H9 (cell line): ENCODE measurements around the gene MPST. TPM values are rescaled to one million over a fixed set of nuclear protein-coding genes. Genes with fewer than 3 reads are reported as not detected.

Experiments
- DNase-seq: peaks from one replicate; pipeline ENCODE4 v3.0.0-alpha.2; 2017
- H2AFZ ChIP-seq: one replicate; pipeline ENCODE4 v1.6.1; 2013; ENCODE audit warnings: mild to moderate bottlenecking, low read length, control low read depth, moderate library complexity
- H2AK5ac ChIP-seq: 2 replicates; pipeline ENCODE4 v1.6.1; 2013; ENCODE audit warnings: low read length, control low read depth, mixed read lengths; ENCODE audit not compliant: insufficient read length
- H2BK120ac ChIP-seq: one replicate; pipeline ENCODE4 v1.6.1; 2013; ENCODE audit warnings: low read depth, mild to moderate bottlenecking, low read length, control low read depth, inconsistent platforms; ENCODE audit not compliant: poor library complexity, severe bottlenecking
- H2BK12ac ChIP-seq: 2 replicates; pipeline ENCODE4 v1.6.1; 2013; ENCODE audit warnings: low read length, control low read depth, mixed read lengths, low read depth; ENCODE audit not compliant: insufficient read length
- H2BK15ac ChIP-seq: 2 replicates; pipeline ENCODE4 v1.6.1; 2013; ENCODE audit warnings: low read depth, low read length, control low read depth
- H2BK20ac ChIP-seq: one replicate; pipeline ENCODE4 v1.6.1; 2013; ENCODE audit warnings: low read depth, mild to moderate bottlenecking, low read length, control low read depth, inconsistent platforms; ENCODE audit not compliant: poor library complexity, severe bottlenecking
- H2BK5ac ChIP-seq: 2 replicates; pipeline ENCODE4 v1.6.1; 2013; ENCODE audit warnings: low read length, control low read depth, mixed read lengths; ENCODE audit not compliant: insufficient read length
- H3K14ac ChIP-seq: 2 replicates; pipeline ENCODE4 v1.6.1; 2013; ENCODE audit warnings: low read length, control low read depth; ENCODE audit not compliant: insufficient read depth
- H3K18ac ChIP-seq: 2 replicates; pipeline ENCODE4 v1.6.1; 2013; ENCODE audit warnings: low read depth, mild to moderate bottlenecking, mixed read lengths, low read length, control low read depth; ENCODE audit not compliant: insufficient read length
- H3K23ac ChIP-seq: 2 replicates; pipeline ENCODE4 v1.6.1; 2013; ENCODE audit warnings: low read length, control low read depth, mixed read lengths, low read depth; ENCODE audit not compliant: insufficient read length
- H3K23me2 ChIP-seq: 2 replicates; pipeline ENCODE4 v1.6.1; 2013; ENCODE audit warnings: low read depth, mild to moderate bottlenecking, mixed read lengths, low read length, control low read depth; ENCODE audit not compliant: insufficient read length, poor library complexity, severe bottlenecking
- H3K27ac ChIP-seq: 2 replicates; pipeline ENCODE4 v1.5.1; 2013; ENCODE audit warnings: low read length, control low read depth, mixed read lengths, low read depth; ENCODE audit not compliant: insufficient read length
- H3K27me3 ChIP-seq: 2 replicates; pipeline ENCODE4 v1.6.1; 2013; ENCODE audit warnings: low read length, control low read depth, inconsistent platforms; ENCODE audit not compliant: insufficient read depth
- H3K4ac ChIP-seq: 2 replicates; pipeline ENCODE4 v1.6.1; 2013; ENCODE audit warnings: low read depth, mild to moderate bottlenecking, control low read depth, inconsistent platforms, low read length, moderate library complexity
- H3K4me1 ChIP-seq: 2 replicates; pipeline ENCODE4 v1.6.1; 2013; ENCODE audit warnings: low read length, control low read depth, inconsistent platforms; ENCODE audit not compliant: insufficient read depth
- H3K4me2 ChIP-seq: 2 replicates; pipeline ENCODE4 v1.6.1; 2013; ENCODE audit warnings: low read length, control low read depth, mixed read lengths; ENCODE audit not compliant: insufficient read length, insufficient read depth
- H3K56ac ChIP-seq: 2 replicates; pipeline ENCODE4 v1.6.1; 2013; ENCODE audit warnings: low read depth, mild to moderate bottlenecking, mixed read lengths, low read length, control low read depth; ENCODE audit not compliant: insufficient read length
- H3K79me1 ChIP-seq: 2 replicates; pipeline ENCODE4 v1.6.1; 2013; ENCODE audit warnings: low read depth, mild to moderate bottlenecking, moderate library complexity, low read length, control low read depth, inconsistent platforms; ENCODE audit not compliant: insufficient read depth, poor library complexity, severe bottlenecking
- H3K79me2 ChIP-seq: 2 replicates; pipeline ENCODE4 v1.6.1; 2013; ENCODE audit warnings: low read length, control low read depth, inconsistent platforms; ENCODE audit not compliant: insufficient read depth
- H3K9ac ChIP-seq: 2 replicates; pipeline ENCODE4 v1.6.1; 2013; ENCODE audit warnings: low read length, control low read depth, mixed read lengths; ENCODE audit not compliant: insufficient read length; ENCODE audit errors: extremely low read depth
- H3K9me3 ChIP-seq: one replicate; pipeline ENCODE4 v1.6.1; 2013; ENCODE audit warnings: low read depth, low read length, inconsistent platforms; ENCODE audit not compliant: control insufficient read depth
- H3T11ph ChIP-seq: one replicate; pipeline ENCODE4 v1.6.1; 2013; ENCODE audit warnings: mild to moderate bottlenecking, low read length, control low read depth, inconsistent platforms
- H4K20me1 ChIP-seq: one replicate; pipeline ENCODE4 v1.6.1; 2013; ENCODE audit not compliant: control insufficient read depth, insufficient read length, insufficient read depth
- H4K5ac ChIP-seq: 2 replicates; pipeline ENCODE4 v1.6.1; 2013; ENCODE audit warnings: low read depth, mild to moderate bottlenecking, mixed read lengths, low read length, control low read depth; ENCODE audit not compliant: insufficient read length
- H4K8ac ChIP-seq: replicated peaks from 2 replicates; pipeline ENCODE4 v1.6.1; 2013; ENCODE audit warnings: low read length, control low read depth, mixed read lengths, low read depth; ENCODE audit not compliant: insufficient read length
- H4K91ac ChIP-seq: 2 replicates; pipeline ENCODE4 v1.6.1; 2013; ENCODE audit warnings: low read depth, mild to moderate bottlenecking, moderate library complexity, mixed read lengths, low read length, control low read depth; ENCODE audit not compliant: insufficient read length
- H3K27ac Mint-ChIP-seq, 3 experiments: 2 replicates in 2 of 3; 3 replicates in 1 of 3; pipeline ENCODE4 v1.8.0; 2020 to 2021; ENCODE audit warnings: mixed read lengths in 3 of 3, mild to moderate bottlenecking in 1 of 3, moderate library complexity in 1 of 3
- H3K27me3 Mint-ChIP-seq: 2 replicates; pipeline ENCODE4 v1.8.0; 2021; ENCODE audit warnings: low read depth, mild to moderate bottlenecking, moderate library complexity, mixed read lengths
- H3K36me3 Mint-ChIP-seq, 3 experiments: 2 replicates in 2 of 3; 3 replicates in 1 of 3; pipeline ENCODE4 v1.8.0; 2020 to 2021; ENCODE audit warnings: low read depth in 3 of 3, mixed read lengths in 3 of 3; ENCODE audit not compliant: insufficient read depth in 1 of 3
- H3K4me1 Mint-ChIP-seq, 2 experiments: 2 replicates each; pipeline ENCODE4 v1.8.0; 2020; ENCODE audit warnings: mixed read lengths in 2 of 2
- H3K4me3 Mint-ChIP-seq, 2 experiments: 2 replicates in 1 of 2; 3 replicates in 1 of 2; pipeline ENCODE4 v1.8.0; 2020 to 2021; ENCODE audit warnings: mild to moderate bottlenecking in 2 of 2, mixed read lengths in 2 of 2, moderate library complexity in 1 of 2
- H3K9me3 Mint-ChIP-seq, 2 experiments: 2 replicates in 1 of 2; 3 replicates in 1 of 2; pipeline ENCODE4 v1.8.0; 2020; ENCODE audit warnings: mild to moderate bottlenecking in 2 of 2, mixed read lengths in 2 of 2, moderate library complexity in 1 of 2
- CTCF ChIP-seq: fragments of 200-600 bp; sonication (generic); conservative IDR thresholded peaks from 3 replicates; pipeline ENCODE4 v1.8.0; 2021; ENCODE audit warnings: antibody characterized with exemption, mild to moderate bottlenecking
- WGBS: extraction: QIAGEN DNeasy Blood & Tissue Kit; methylation state at CpG from one replicate; pipeline ENCODE4 v1.1.7; 2013; ENCODE audit warnings: missing lambda C conversion rate, low lambda C conversion rate, mixed read lengths; ENCODE audit not compliant: insufficient read length; ENCODE audit errors: extremely low coverage; 5-methylcytosine and 5-hydroxymethylcytosine counted together
- total RNA-seq: library from RNA; stranded (reverse); gene quantifications from 2 replicates; pipeline ENCODE4 v1.2.1, GENCODE V29; 2021

MPST gene
- total RNA-seq, 1 experiment from 2014 or later = 70.5 TPM

- Histone ChIP-seq H4K91ac (no peak overlapping the region), H3K9me3 (no peaks in the 10 kb centered on the region), H2BK5ac (no peak overlapping the region), H2BK120ac (no peak overlapping the region), H3K27me3 (peaks cover 16% of the 10 kb centered on the region), H3K14ac (no peak overlapping the region), H3K23me2 (peaks cover 3% of the 10 kb centered on the region), H4K20me1 (peaks cover 2% of the 10 kb centered on the region), H3K4ac (no peak overlapping the region), H2AFZ (no peak overlapping the region), H2BK15ac (no peak overlapping the region), H3T11ph (no peak overlapping the region), H3K79me1 (no peaks in the 10 kb centered on the region), H2BK12ac (no peak overlapping the region), H2BK20ac (no peak overlapping the region), H3K79me2 (no peaks in the 10 kb centered on the region), H3K18ac (no peak overlapping the region), H3K9ac (no peak overlapping the region), H4K5ac (no peak overlapping the region), H2AK5ac (no peak overlapping the region), H3K56ac (no peak overlapping the region), H3K23ac (no peak overlapping the region), H3K4me2 (peak overlapping the region; percentile 38), H3K4me1 (no peaks in the 10 kb centered on the region), H4K8ac (no peak overlapping the region), H3K27ac (no peak overlapping the region)
- H3K4me1 Mint-ChIP-seq = no peaks in the 10 kb centered on the region
- H3K9me3 Mint-ChIP-seq = no peaks in the 10 kb centered on the region; a peak in 1 of 5 replicates
- H3K27ac Mint-ChIP-seq = no peak overlapping the region; a peak in 1 of 7 replicates
- peaks cover 2 to 6% (median 4%) of the 10 kb centered on the region in 3 experiments; a peak in 5 of 7 replicates for H3K36me3 Mint-ChIP-seq
- DNase-seq = no peak
- H3K4me3 Mint-ChIP-seq = peak overlapping the region in 1 of 2 experiments; percentile 9; a peak in 1 of 5 replicates
- H3K27me3 Mint-ChIP-seq = peaks cover 42% of the 10 kb centered on the region
- no CpG with 5 or more reads among the region's 11 CpGs for WGBS
- TF ChIP-seq CTCF = no peak
Measured at GRCh38 chr22:37069319-37069718, 49.8 kb downstream of the MPST start.
